ENCODE data around the gene HEATR5A. TPM values are rescaled to one million over a fixed set of nuclear protein-coding genes. Genes with fewer than 3 reads are reported as not detected.

HEATR5A gene
- total RNA-seq, 1 donor from 2014 or later = 12.4 TPM

DNA sequence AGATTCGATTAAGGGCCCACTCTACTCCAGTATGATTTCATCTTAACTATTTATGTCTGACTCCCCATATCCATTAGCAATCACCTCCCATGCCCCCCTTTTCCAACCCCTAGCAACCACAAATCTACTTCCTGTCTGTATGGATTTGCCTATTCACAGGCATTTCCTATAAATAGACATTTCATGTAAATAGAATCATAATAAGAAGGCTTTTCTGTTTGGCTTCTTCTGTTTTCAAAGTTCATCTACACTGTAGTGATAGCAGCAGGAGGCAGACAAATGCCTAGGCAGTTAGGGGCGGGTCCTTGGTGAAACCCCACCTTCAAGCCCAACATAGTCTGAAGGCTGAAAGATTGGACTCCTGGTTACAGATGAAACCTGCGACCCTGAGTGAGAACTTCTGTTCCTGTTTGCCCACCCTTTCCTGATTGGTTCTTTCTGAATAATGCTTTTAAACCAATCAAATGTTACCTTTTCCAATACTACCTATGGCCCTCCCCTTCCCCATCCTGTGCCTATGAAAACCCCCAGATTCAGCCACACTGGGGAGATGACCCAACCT lies 150.6 kb downstream of the HEATR5A start:
- no peak overlapping the region for H3K4me3 ChIP-seq (ENCODE audit: low read depth, low read length)
- H3K36me3 ChIP-seq (ENCODE audit: control insufficient read depth, insufficient read depth, low read length) = no peaks in the 10 kb centered on the region
- H3K27me3 ChIP-seq (ENCODE audit: control insufficient read depth, insufficient read depth, low read length) = no peaks in the 10 kb centered on the region
- DNase-seq (ENCODE audit: low read depth) = no peak
- TF ChIP-seq CTCF (IDR thresholded peaks at IDR 0.05; ENCODE audit: insufficient read depth, low read length, poor library complexity, severe bottlenecking) = no peak

DNA sequence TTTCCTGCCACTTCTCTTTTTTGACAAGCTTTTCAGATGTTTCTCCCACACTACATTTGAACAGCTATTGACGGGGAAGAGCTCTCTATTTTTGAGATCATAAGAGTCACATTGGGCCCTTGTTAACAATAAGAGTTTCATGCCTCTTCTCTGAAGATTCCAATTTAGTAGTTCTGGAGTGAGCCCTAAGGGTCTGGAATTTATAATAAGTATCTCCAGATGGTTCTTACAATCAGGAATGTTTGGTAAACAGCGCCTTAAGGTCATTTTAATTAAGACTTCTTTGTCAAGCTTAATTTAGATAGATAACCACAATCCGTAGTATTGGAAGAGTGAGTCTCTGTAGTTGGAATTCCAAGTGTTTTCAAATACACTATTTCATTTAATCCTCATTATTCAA lies 152.1 kb downstream of the HEATR5A start:
- no peak overlapping the region for H3K4me3 ChIP-seq (ENCODE audit: low read depth, low read length)
- no peaks in the 10 kb centered on the region for H3K27me3 ChIP-seq (ENCODE audit: control insufficient read depth, insufficient read depth, low read length)
- no peaks in the 10 kb centered on the region for H3K36me3 ChIP-seq (ENCODE audit: control insufficient read depth, insufficient read depth, low read length)
- TF ChIP-seq CTCF (IDR thresholded peaks at IDR 0.05; ENCODE audit: insufficient read depth, low read length, poor library complexity, severe bottlenecking) = no peak
- DNase-seq (ENCODE audit: low read depth) = no peak

GRCh38 chr14:31266437-31267331 lies 153.7 kb downstream of the HEATR5A start:
- TF ChIP-seq CTCF (IDR thresholded peaks at IDR 0.05; ENCODE audit: insufficient read depth, low read length, poor library complexity, severe bottlenecking) = no peak
- Histone ChIP-seq H3K27me3 (ENCODE audit: control insufficient read depth, insufficient read depth, low read length) (no peaks in the 10 kb centered on the region), H3K4me3 (ENCODE audit: low read depth, low read length) (no peak overlapping the region), H3K36me3 (ENCODE audit: control insufficient read depth, insufficient read depth, low read length) (no peaks in the 10 kb centered on the region)
- DNase-seq (ENCODE audit: low read depth) = no peak

- Histone ChIP-seq H3K36me3 (ENCODE audit: control insufficient read depth, insufficient read depth, low read length) (no peaks in the 10 kb centered on the region), H3K27me3 (ENCODE audit: control insufficient read depth, insufficient read depth, low read length) (no peaks in the 10 kb centered on the region), H3K4me3 (ENCODE audit: low read depth, low read length) (no peak overlapping the region)
- TF ChIP-seq CTCF (IDR thresholded peaks at IDR 0.05; ENCODE audit: insufficient read depth, low read length, poor library complexity, severe bottlenecking) = no peak
- no peak for DNase-seq (ENCODE audit: low read depth)
These were observed 154.5 kb downstream of the HEATR5A start for GRCh38 chr14:31265701-31266398.

DNA sequence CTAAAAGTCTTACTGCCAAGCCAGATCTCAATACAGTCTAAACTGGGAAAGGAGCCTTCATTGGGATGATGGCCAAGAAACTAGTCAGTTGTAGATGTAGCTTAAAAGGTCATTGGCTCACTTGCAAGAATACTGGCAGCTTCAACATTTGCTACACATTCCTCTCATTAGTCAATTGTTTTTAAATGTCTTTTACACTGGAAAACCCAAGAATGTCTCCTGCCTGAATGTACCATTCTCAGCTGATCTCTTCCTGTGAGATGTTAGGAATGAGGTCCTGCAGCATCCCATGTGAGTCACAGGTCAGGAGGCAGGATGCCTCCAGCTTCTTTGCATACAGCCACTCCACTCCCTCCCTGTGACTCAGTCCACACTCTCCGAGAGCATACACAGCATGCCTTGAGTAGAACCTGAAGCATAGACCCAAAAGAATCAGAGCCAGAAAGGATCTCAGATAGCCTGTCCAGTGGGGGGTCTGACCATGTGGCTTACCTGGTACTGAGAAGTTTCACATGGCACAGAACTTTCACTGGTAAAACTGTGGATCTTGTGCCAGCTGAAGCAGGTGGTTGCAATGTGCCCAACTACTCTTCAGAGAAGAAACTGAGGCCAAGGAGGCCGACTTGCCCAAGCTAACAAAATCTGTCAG lies 156.7 kb downstream of the HEATR5A start:
- TF ChIP-seq CTCF (IDR thresholded peaks at IDR 0.05; ENCODE audit: insufficient read depth, low read length, poor library complexity, severe bottlenecking) = no peak
- DNase-seq (ENCODE audit: low read depth) = peak; percentile 100
- no peaks in the 10 kb centered on the region for H3K36me3 ChIP-seq (ENCODE audit: control insufficient read depth, insufficient read depth, low read length)

More for the DNA sequence above, 156.7 kb downstream of the HEATR5A start:
- Histone ChIP-seq H3K27me3 (ENCODE audit: control insufficient read depth, insufficient read depth, low read length) (no peaks in the 10 kb centered on the region), H3K4me3 (ENCODE audit: low read depth, low read length) (no peak overlapping the region)

Measured in kidney epithelial cell (primary cell).